ENCODE data around the gene ARHGAP25.

ARHGAP25 gene

DNA sequence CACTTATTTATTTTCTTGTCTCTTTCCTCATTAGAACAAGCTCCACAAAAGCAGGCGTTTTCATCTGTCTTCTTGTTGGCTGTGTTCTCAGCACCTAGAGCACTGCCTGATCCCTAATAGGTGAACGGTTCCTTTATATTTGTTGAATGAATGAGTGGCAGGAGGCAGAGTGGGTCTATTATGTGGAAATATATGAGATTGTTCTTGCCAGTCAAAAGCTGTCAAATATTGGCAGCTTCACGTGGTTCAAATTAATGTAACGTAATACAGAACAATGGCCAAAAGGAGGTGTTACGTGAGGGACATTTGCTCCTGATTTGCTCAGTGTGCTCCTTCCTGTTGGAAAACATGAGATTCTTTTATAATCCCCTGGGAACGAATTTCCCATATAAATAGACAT, 8.5 kb upstream of the ARHGAP25 start:
- ATAC-seq (replicated peaks; ENCODE audit: extremely low read depth, poor library complexity, severe bottlenecking) = no peak
- Mint-ChIP-seq H3K27me3 (no peaks in the 10 kb centered on the region), H3K4me3 (no peak overlapping the region), H3K9me3 (no peaks in the 10 kb centered on the region), H3K36me3 (ENCODE audit: insufficient read depth) (no peaks in the 10 kb centered on the region), H3K4me1 (peaks cover 80% of the 10 kb centered on the region), H3K27ac (ENCODE audit: low read depth) (peak overlapping the region; percentile 76)
- DNase-seq (ENCODE audit: low spot score in 2 of 2) = no peak

DNA sequence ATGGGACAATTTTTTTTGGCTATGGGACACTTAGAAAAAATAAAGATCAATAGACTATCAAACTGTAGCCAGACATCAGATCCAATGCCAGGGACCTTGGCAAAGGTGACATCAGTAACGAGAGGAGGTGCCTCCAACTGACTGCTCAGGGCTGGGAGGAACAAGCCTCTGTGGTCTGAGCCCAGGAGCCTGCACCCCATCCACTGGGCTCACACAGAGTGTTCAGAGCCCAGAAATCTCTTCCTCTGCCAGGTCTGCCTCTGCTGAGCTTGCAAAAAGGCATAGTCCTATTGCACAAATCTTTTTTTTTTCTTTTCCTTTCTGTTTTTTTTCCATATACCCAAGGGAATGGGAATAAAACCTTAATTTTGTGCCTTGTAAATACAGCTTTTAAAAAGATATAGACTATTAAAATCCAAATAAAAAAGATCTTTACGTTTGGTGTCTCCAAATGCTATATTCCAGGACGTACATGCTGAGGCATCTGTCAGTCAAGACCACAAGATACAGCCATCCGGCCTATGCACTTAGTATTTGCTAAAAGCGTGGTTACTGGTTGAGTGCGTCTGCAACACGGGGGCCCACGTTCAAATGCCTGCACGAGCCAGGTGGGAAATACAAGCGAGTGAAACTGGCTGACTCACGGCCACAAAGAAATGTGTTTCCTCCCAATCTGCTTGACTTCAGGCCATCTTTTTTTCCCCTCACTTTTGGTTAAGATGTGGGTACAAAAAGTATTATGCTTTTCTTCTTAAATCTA, 7.8 kb upstream of the ARHGAP25 start:
- DNase-seq (ENCODE audit: low spot score in 2 of 2) (peak; percentile 52 to 80), ATAC-seq (replicated peaks; ENCODE audit: extremely low read depth, poor library complexity, severe bottlenecking) (peak; percentile 100)
- Mint-ChIP-seq H3K4me3 (peak overlapping the region; percentile 52), H3K9me3 (no peaks in the 10 kb centered on the region), H3K4me1 (peaks cover 80% of the 10 kb centered on the region), H3K27me3 (no peaks in the 10 kb centered on the region), H3K27ac (ENCODE audit: low read depth) (peak overlapping the region; percentile 76), H3K36me3 (ENCODE audit: insufficient read depth) (no peaks in the 10 kb centered on the region)

DNA sequence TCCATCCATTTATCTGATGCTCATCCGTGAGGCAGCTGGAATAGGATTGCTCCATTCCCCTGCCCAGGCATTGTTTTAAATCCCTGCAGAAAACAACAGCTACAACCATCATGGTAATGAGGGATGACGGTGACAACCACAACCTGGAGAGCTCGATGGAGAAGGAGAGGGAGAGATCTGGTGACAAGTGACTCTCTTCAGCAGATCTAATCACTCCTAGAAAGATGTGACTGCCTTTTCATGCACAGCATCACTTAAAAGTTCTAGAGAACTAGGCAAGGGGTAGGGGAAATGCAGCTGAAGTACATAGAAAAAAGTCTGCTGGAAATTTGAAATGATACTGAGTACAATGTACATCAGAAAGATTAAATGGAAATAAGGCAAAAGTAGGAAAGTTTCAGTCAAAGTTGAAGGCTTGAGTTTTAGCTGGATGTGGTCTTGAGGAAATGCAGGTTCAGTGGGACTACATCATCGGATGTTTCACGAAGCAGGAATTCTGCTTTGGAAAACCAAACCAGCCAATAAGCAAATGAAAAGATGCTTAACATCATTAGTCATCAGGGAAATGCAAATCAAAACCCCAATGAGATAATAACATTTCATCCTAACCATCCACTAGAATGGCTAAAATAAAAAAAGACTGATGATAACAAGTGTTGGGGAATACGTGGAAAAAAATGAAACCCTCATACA, 6.8 kb upstream of the ARHGAP25 start:
- DNase-seq (ENCODE audit: low spot score in 2 of 2) (no peak), ATAC-seq (replicated peaks; ENCODE audit: extremely low read depth, poor library complexity, severe bottlenecking) (no peak)
- H3K4me1 Mint-ChIP-seq = peaks cover 73% of the 10 kb centered on the region
- no peaks in the 10 kb centered on the region for H3K36me3 Mint-ChIP-seq (ENCODE audit: insufficient read depth)
- H3K4me3 Mint-ChIP-seq = peak overlapping the region; percentile 52
- no peaks in the 10 kb centered on the region for H3K27me3 Mint-ChIP-seq
- H3K9me3 Mint-ChIP-seq = no peaks in the 10 kb centered on the region
- peak overlapping the region; percentile 83 for H3K27ac Mint-ChIP-seq (ENCODE audit: low read depth)

DNA sequence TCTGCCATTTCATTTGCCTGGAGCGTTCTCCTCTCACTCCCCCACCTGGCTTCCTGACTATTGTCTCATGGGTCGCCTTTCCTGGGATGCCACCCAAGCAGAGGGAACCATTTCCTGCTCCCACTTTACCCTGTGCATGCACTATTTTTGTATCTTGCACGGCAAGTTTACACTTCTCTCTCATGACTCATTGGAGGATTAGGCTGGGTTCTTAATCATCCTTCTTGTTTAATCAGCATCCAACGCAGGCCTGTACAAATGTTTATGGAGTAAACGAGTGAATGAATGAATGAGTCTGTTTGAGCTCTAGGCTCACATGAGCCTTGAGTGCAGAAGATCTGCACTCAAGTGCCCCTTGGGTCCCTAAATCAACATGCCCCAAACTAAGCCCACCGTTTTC, 3.8 kb upstream of the ARHGAP25 start:
- Mint-ChIP-seq H3K27ac (ENCODE audit: low read depth) (peak overlapping the region; percentile 4), H3K36me3 (ENCODE audit: insufficient read depth) (no peaks in the 10 kb centered on the region), H3K4me3 (no peak overlapping the region), H3K27me3 (no peaks in the 10 kb centered on the region), H3K9me3 (no peaks in the 10 kb centered on the region), H3K4me1 (peaks cover 45% of the 10 kb centered on the region)
- DNase-seq (ENCODE audit: low spot score in 2 of 2) (no peak), ATAC-seq (replicated peaks; ENCODE audit: extremely low read depth, poor library complexity, severe bottlenecking) (no peak)

DNA sequence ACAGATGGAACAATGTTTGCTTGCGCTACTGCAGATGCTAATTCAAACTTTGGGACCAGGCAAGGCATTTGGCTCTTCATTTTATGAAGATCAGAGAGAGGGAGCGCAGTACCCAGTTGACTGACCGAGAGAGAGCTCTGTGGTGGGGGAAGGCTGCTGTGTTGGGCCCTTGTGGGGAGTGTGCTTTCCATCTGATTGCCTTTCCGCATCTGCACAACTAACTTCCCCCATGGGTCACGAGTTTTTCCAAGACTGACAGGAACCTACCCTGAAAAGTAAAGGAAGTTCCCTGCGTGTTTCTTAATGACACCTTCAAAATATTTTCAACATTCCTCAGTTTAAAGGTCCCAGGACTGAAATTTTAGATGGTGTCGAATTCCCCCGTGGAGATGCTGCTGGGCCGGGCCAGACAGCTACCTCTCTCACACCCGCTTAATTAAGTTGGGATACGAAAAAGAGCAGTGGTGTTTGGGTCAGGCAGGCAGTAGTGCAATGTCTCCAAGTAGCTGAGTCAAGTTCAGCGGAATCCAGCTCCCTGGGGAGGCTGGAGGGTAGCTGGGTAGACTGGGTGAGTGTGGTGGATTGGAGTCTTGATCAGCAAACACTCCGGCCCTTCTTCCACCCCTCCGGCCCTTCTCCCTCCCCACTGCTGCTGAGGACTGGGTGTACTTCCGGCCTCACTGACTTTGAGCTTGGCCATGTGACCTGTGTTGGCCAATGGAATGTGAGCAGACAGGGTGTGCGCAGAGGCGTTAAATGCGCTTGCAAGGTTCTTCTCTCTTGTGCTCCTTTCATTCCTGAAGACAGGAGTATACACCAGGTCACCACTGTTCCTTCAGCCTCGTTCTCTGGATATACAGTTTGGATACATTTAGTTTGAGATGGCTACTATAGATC, 2.3 kb upstream of the ARHGAP25 start:
- Mint-ChIP-seq H3K27ac (ENCODE audit: low read depth) (peak overlapping the region; percentile 4), H3K36me3 (ENCODE audit: insufficient read depth) (peaks cover 2% of the 10 kb centered on the region), H3K27me3 (no peaks in the 10 kb centered on the region), H3K9me3 (no peaks in the 10 kb centered on the region), H3K4me3 (no peak overlapping the region), H3K4me1 (peaks cover 30% of the 10 kb centered on the region)
- ATAC-seq (replicated peaks; ENCODE audit: extremely low read depth, poor library complexity, severe bottlenecking) = no peak
- DNase-seq (ENCODE audit: low spot score in 2 of 2) = no peak

DNA sequence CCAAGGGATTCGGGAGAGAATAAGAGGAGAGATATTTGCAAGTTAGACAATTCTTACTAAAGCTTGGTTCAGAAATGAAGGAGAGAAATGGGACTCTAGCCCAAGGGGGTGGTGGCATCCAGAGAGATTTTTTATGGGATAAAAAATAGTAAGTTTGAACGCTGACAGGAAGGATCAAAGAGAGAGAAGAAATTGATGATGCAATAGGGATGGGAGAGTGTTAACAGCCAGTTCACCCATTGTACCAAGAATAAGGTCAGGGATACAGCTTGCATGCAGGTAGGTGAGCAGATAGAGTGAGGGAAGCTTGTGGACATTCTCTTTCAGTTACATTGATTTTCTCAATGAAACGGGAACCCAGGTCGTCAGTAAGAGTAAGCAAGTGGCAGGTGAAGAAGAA, 1.2 kb upstream of the ARHGAP25 start:
- Mint-ChIP-seq H3K27me3 (no peaks in the 10 kb centered on the region), H3K4me3 (no peak overlapping the region), H3K36me3 (ENCODE audit: insufficient read depth) (peaks cover 5% of the 10 kb centered on the region), H3K27ac (ENCODE audit: low read depth) (no peak overlapping the region), H3K4me1 (peaks cover 28% of the 10 kb centered on the region), H3K9me3 (no peaks in the 10 kb centered on the region)
- no peak for ATAC-seq (replicated peaks; ENCODE audit: extremely low read depth, poor library complexity, severe bottlenecking)
- DNase-seq (ENCODE audit: low spot score in 2 of 2) = no peak

DNA sequence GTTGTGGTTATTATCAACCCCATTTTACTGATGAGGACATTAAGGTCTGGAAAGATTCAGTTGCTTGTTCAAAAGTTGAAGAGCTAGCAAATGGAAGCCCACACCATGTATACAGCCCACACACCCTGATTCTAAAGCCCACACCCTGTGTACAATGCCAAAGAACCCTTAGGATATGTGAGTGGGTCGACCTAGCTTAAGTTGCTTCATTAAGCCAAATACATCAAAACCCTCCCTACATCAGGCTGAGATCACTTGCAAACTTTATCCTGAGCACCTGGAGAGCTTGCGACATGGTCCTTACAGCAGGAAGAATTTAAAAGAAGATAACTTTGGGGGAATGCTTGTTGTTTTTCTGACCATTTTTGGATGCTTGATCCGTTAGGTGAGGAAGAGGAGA, 435 bp upstream of the ARHGAP25 start:
- Mint-ChIP-seq H3K4me3 (no peak overlapping the region), H3K36me3 (ENCODE audit: insufficient read depth) (peaks cover 7% of the 10 kb centered on the region), H3K27ac (ENCODE audit: low read depth) (no peak overlapping the region), H3K4me1 (peaks cover 26% of the 10 kb centered on the region), H3K9me3 (no peaks in the 10 kb centered on the region), H3K27me3 (no peaks in the 10 kb centered on the region)
- DNase-seq (ENCODE audit: low spot score in 2 of 2) (no peak), ATAC-seq (replicated peaks; ENCODE audit: extremely low read depth, poor library complexity, severe bottlenecking) (no peak)

DNA sequence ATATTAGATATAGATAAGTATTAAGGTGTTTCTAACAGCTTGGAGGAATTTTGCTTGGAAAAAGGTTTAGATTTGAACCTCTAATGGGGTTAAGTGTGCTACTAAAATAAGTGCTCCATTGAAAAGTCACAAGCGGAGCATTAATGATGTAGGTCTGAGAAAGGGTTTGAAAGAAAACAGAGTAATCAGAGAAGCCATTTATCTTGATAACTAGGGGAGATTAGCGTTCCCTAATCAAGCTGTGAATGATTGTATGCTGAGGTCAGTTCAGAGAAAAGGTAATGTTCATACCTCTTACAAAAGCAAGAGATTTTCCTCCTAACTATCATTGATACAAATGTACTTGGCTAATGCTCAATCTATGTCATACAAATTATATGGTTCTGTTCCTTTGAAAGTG, 1.5 kb downstream of the ARHGAP25 start:
- no peak overlapping the region for H3K27ac Mint-ChIP-seq (ENCODE audit: low read depth)
- ATAC-seq (replicated peaks; ENCODE audit: extremely low read depth, poor library complexity, severe bottlenecking) (no peak), DNase-seq (ENCODE audit: low spot score in 2 of 2) (no peak)
- no peaks in the 10 kb centered on the region for H3K9me3 Mint-ChIP-seq
- no peaks in the 10 kb centered on the region for H3K27me3 Mint-ChIP-seq
- H3K4me1 Mint-ChIP-seq = peaks cover 38% of the 10 kb centered on the region
- peaks cover 13% of the 10 kb centered on the region for H3K36me3 Mint-ChIP-seq (ENCODE audit: insufficient read depth)
- H3K4me3 Mint-ChIP-seq = no peak overlapping the region

DNA sequence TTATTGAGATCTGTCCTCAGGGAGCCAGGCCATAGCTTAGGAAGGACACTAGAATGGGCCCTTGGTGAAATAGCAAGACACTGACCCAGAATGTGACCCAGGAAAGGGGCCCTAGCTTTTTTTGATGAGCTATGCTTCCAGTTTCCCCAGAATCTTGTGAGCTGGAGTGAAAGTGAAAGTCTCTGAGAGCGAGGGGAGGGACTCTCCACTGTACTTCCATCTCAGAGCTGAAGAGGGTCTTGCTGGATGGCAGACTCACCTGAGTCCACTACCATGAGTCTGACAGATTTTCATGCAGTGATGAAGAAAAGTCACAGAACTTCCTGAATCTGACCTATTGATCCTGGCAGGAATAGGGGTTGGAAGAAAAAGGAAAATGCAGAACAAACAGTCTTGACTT, 3.1 kb downstream of the ARHGAP25 start:
- peak overlapping the region; percentile 85 for H3K27ac Mint-ChIP-seq (ENCODE audit: low read depth)
- no peaks in the 10 kb centered on the region for H3K27me3 Mint-ChIP-seq
- H3K4me1 Mint-ChIP-seq = peaks cover 43% of the 10 kb centered on the region
- DNase-seq (ENCODE audit: low spot score in 2 of 2) (no peak), ATAC-seq (replicated peaks; ENCODE audit: extremely low read depth, poor library complexity, severe bottlenecking) (peak; percentile 57)
- H3K4me3 Mint-ChIP-seq = no peak overlapping the region
- peaks cover 16% of the 10 kb centered on the region for H3K36me3 Mint-ChIP-seq (ENCODE audit: insufficient read depth)
- no peaks in the 10 kb centered on the region for H3K9me3 Mint-ChIP-seq

DNA sequence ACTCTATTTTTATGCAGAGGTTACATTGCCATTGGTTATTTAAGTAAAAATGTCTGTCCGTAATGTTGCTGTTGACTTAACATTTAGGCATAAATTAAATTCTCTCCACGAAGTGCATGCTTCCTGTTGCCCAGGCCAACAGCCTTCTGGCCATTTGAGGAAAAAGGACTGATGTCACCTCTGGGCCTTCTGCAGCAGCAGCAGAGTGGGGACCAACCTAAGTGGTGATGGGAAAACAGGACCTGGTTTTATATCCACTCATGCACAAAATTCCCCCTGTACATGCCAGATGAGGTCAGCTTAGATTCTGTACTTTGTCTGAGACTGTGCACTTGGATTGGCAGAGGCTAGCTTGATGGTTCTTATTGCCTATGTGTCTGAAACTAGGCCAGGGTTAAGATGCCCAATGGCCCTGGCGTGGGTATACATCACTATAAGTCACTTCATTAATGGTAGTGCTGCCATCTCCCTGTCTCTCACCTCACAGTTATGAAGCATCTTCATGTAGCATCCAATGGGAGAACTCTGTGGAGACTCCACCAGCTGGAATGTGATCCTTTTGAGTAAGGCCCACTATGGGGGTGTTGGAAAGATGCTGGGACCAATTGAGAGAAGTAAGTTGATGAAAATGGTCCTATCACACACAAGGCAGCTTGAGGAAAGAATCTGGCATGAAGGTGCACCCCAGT, 4.4 kb downstream of the ARHGAP25 start:
- ATAC-seq (replicated peaks; ENCODE audit: extremely low read depth, poor library complexity, severe bottlenecking) (no peak), DNase-seq (ENCODE audit: low spot score in 2 of 2) (no peak)
- H3K4me3 Mint-ChIP-seq = no peak overlapping the region
- peak overlapping the region; percentile 93 for H3K27ac Mint-ChIP-seq (ENCODE audit: low read depth)
- peaks cover 20% of the 10 kb centered on the region for H3K36me3 Mint-ChIP-seq (ENCODE audit: insufficient read depth)
- H3K27me3 Mint-ChIP-seq = no peaks in the 10 kb centered on the region
- H3K9me3 Mint-ChIP-seq = no peaks in the 10 kb centered on the region
- peaks cover 56% of the 10 kb centered on the region for H3K4me1 Mint-ChIP-seq

DNA sequence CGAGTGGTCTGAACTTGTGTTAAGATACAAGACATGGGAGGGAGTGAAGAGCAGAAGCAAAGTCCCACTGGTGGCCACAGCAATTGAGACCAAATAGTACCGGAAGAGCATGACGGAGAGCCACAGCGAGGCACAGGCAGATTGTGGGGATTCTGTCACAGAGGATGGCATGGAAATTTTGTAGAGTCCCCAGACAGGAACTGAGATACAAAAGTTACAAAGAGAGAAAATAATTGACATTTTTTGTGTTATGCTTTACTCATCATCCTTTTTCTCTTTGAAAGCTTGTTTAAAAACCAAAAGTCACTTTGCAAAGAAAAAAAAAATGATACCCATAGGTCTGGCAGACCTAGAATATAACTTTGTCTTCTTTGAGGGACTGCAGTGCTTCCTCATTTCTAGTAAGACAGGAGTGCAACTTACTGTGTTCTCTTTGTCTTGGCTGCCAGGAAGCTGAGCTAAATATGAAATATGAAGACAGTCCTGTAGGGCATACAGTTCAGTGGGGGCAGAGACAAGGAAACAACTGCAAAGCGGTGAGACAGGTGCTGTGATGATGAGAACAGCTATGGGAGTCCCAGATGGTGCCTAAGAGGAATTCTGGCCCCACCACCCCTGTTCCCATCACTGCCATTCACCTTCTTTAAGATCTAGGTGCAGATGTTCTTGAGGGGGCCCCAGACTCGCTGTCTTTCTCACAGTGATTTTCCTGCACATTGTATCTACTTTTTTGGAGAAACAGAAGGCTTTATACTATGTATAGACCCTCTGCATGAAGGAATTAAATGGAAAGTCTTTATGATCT, 5.2 kb downstream of the ARHGAP25 start:
- H3K27me3 Mint-ChIP-seq = no peaks in the 10 kb centered on the region
- ATAC-seq (replicated peaks; ENCODE audit: extremely low read depth, poor library complexity, severe bottlenecking) (no peak), DNase-seq (ENCODE audit: low spot score in 2 of 2) (no peak)
- H3K36me3 Mint-ChIP-seq (ENCODE audit: insufficient read depth) = peaks cover 24% of the 10 kb centered on the region
- no peak overlapping the region for H3K4me3 Mint-ChIP-seq
- peaks cover 63% of the 10 kb centered on the region for H3K4me1 Mint-ChIP-seq
- H3K27ac Mint-ChIP-seq (ENCODE audit: low read depth) = peak overlapping the region; percentile 93
- H3K9me3 Mint-ChIP-seq = no peaks in the 10 kb centered on the region

Measured in central memory CD8-positive, alpha-beta T cell (primary cell).